GM10847 (cell line): ENCODE data around the gene FAM20C.

Experiments used
- POLR2A ChIP-seq: IDR thresholded peaks from 2 replicates; pipeline ENCODE4 v1.6.1; 2011; ENCODE audit not compliant: insufficient read length; ENCODE audit errors: extremely low read depth

Gene FAM20C

GRCh38 chr7:155469-155900, 36.9 kb upstream of the FAM20C start:
- TF ChIP-seq POLR2A = no peak

GRCh38 chr7:156111-157007, 36.0 kb upstream of the FAM20C start:
- no peak for TF ChIP-seq POLR2A

GRCh38 chr7:157008-157310, 35.4 kb upstream of the FAM20C start:
- TF ChIP-seq POLR2A = no peak

- no peak for TF ChIP-seq POLR2A
Measured at GRCh38 chr7:157771-158625, 34.4 kb upstream of the FAM20C start.

- no peak for TF ChIP-seq POLR2A
Measured at GRCh38 chr7:158771-159170, 33.6 kb upstream of the FAM20C start.

- TF ChIP-seq POLR2A = no peak
Measured at GRCh38 chr7:159370-160270, 32.8 kb upstream of the FAM20C start.

- TF ChIP-seq POLR2A = no peak
Measured at GRCh38 chr7:160958-161725, 31.2 kb upstream of the FAM20C start.

GRCh38 chr7:162632-163297, 29.6 kb upstream of the FAM20C start:
- TF ChIP-seq POLR2A = no peak

- no peak for TF ChIP-seq POLR2A
Measured at GRCh38 chr7:163298-163695, 29.1 kb upstream of the FAM20C start.

GRCh38 chr7:163971-164881, 28.1 kb upstream of the FAM20C start:
- TF ChIP-seq POLR2A = no peak

GRCh38 chr7:164882-165660, 27.3 kb upstream of the FAM20C start:
- no peak for TF ChIP-seq POLR2A

- TF ChIP-seq POLR2A = no peak
Measured at GRCh38 chr7:165661-166337, 26.6 kb upstream of the FAM20C start.
